ENCODE results near the gene ZNF487.
A peak's percentile ranks its signal among the peaks of the same experiment; 100 is the strongest.

Gene ZNF487

GRCh38 chr10:43408710-43409384 is 28.1 kb upstream of the ZNF487 start, which contains the start of gene HNRNPF:
TSS of gene HNRNPF (minus strand) at chr10:43409186. CDS start at chr10:43387884, 21,302 bp downstream.
- TF ChIP-seq EZH2 (IDR thresholded peaks at IDR 0.05; ENCODE audit: borderline replicate concordance, low read depth, low read length, severe bottlenecking) = no peak
- TF ChIP-seq CTCF (IDR thresholded peaks at IDR 0.05; ENCODE audit: borderline replicate concordance, extremely low read depth, low read length, poor library complexity, severe bottlenecking) = no peak
- Histone ChIP-seq H3K36me3 (ENCODE audit: insufficient read depth, low read length) (peaks cover 30% of the 10 kb centered on the region), H3K9me3 (ENCODE audit: insufficient read depth, low read length, severe bottlenecking) (no peaks in the 10 kb centered on the region), H3K79me2 (ENCODE audit: insufficient read depth, low read length) (peaks cover 64% of the 10 kb centered on the region), H3K4me3 (ENCODE audit: low read depth in 1 of 2, low read length in 2 of 2) (peak within 1 kb of the TSS; percentile 83 to 87), H3K27me3 (ENCODE audit: insufficient read depth, low read length, poor library complexity) (no peaks in the 10 kb centered on the region), H3K9ac (ENCODE audit: low read depth, low read length) (peak within 1 kb of the TSS; percentile 98), H3K27ac (ENCODE audit: low read length) (peak within 1 kb of the TSS; percentile 100), H3K4me2 (ENCODE audit: insufficient read depth, low read length) (peak within 1 kb of the TSS; percentile 94), H4K20me1 (ENCODE audit: insufficient read depth, low read length) (peaks cover 35% of the 10 kb centered on the region), H2AFZ (ENCODE audit: low read depth, low read length) (peak within 1 kb of the TSS; percentile 82), H3K4me1 (ENCODE audit: insufficient read depth, low read length) (peaks cover 34% of the 10 kb centered on the region)
- DNase-seq (peak; percentile 96), ATAC-seq (ENCODE audit: insufficient read depth, low read depth) (peak; percentile 73)

- TF ChIP-seq CTCF (IDR thresholded peaks at IDR 0.05; ENCODE audit: borderline replicate concordance, extremely low read depth, low read length, poor library complexity, severe bottlenecking) (peak; percentile 5), EZH2 (IDR thresholded peaks at IDR 0.05; ENCODE audit: borderline replicate concordance, low read depth, low read length, severe bottlenecking) (no peak)
- Histone ChIP-seq H3K27ac (ENCODE audit: low read length) (peak overlapping the region; percentile 100), H3K4me2 (ENCODE audit: insufficient read depth, low read length) (peak overlapping the region; percentile 94), H3K27me3 (ENCODE audit: insufficient read depth, low read length, poor library complexity) (no peaks in the 10 kb centered on the region), H3K9ac (ENCODE audit: low read depth, low read length) (peak overlapping the region; percentile 98), H4K20me1 (ENCODE audit: insufficient read depth, low read length) (peaks cover 28% of the 10 kb centered on the region), H3K79me2 (ENCODE audit: insufficient read depth, low read length) (peaks cover 57% of the 10 kb centered on the region), H3K9me3 (ENCODE audit: insufficient read depth, low read length, severe bottlenecking) (no peaks in the 10 kb centered on the region), H2AFZ (ENCODE audit: low read depth, low read length) (peak overlapping the region; percentile 82), H3K4me3 (ENCODE audit: low read depth in 1 of 2, low read length in 2 of 2) (peak overlapping the region; percentile 63 to 87), H3K4me1 (ENCODE audit: insufficient read depth, low read length) (peaks cover 27% of the 10 kb centered on the region), H3K36me3 (ENCODE audit: insufficient read depth, low read length) (peaks cover 23% of the 10 kb centered on the region; the same call in 1 of the 2 replicates)
- ATAC-seq (ENCODE audit: insufficient read depth, low read depth) (peak; percentile 25), DNase-seq (peak; percentile 87)
Observed at GRCh38 chr10:43409385-43410109, 27.4 kb upstream of the ZNF487 start.

GRCh38 chr10:43410345-43410744 is 26.6 kb upstream of the ZNF487 start:
- TF ChIP-seq EZH2 (IDR thresholded peaks at IDR 0.05; ENCODE audit: borderline replicate concordance, low read depth, low read length, severe bottlenecking) = no peak
- no peak for TF ChIP-seq CTCF (IDR thresholded peaks at IDR 0.05; ENCODE audit: borderline replicate concordance, extremely low read depth, low read length, poor library complexity, severe bottlenecking)
- no peaks in the 10 kb centered on the region for H3K27me3 ChIP-seq (ENCODE audit: insufficient read depth, low read length, poor library complexity)
- peak overlapping the region; percentile 63 to 87; a peak in 2 of 4 replicates for H3K4me3 ChIP-seq (ENCODE audit: low read depth in 1 of 2, low read length in 2 of 2)
- H3K9ac ChIP-seq (ENCODE audit: low read depth, low read length) = peak overlapping the region; percentile 98
- DNase-seq = no peak
- H3K9me3 ChIP-seq (ENCODE audit: insufficient read depth, low read length, severe bottlenecking) = no peaks in the 10 kb centered on the region
- peak overlapping the region; percentile 82 for H2AFZ ChIP-seq (ENCODE audit: low read depth, low read length)
- ATAC-seq (ENCODE audit: insufficient read depth, low read depth) = no peak
- H3K79me2 ChIP-seq (ENCODE audit: insufficient read depth, low read length) = peaks cover 49% of the 10 kb centered on the region
- peak overlapping the region; percentile 100 for H3K27ac ChIP-seq (ENCODE audit: low read length)
- peaks cover 19% of the 10 kb centered on the region for H3K4me1 ChIP-seq (ENCODE audit: insufficient read depth, low read length)
- peaks cover 21% of the 10 kb centered on the region for H4K20me1 ChIP-seq (ENCODE audit: insufficient read depth, low read length)
- H3K4me2 ChIP-seq (ENCODE audit: insufficient read depth, low read length) = peak overlapping the region; percentile 94
- H3K36me3 ChIP-seq (ENCODE audit: insufficient read depth, low read length) = peaks cover 17% of the 10 kb centered on the region; the same call in 1 of the 2 replicates
